Activated naive CD4-positive, alpha-beta T cell treated with anti-CD3 and anti-CD28 coated beads, Interleukin-2, amount 50 U/mL, for 24 hours (primary cell): Measurements from ENCODE around the gene YTHDF1.

Experiments
- H3K27ac Mint-ChIP-seq: one replicate; pipeline ENCODE4 v1.8.0; 2021; ENCODE audit warnings: mild to moderate bottlenecking, mixed read lengths
- H3K27me3 Mint-ChIP-seq: one replicate; pipeline ENCODE4 v1.8.0; 2021; ENCODE audit warnings: mixed read lengths
- H3K36me3 Mint-ChIP-seq: one replicate; pipeline ENCODE4 v1.8.0; 2021; ENCODE audit warnings: mixed read lengths
- H3K4me1 Mint-ChIP-seq: one replicate; pipeline ENCODE4 v1.8.0; 2021; ENCODE audit warnings: mixed read lengths
- H3K4me3 Mint-ChIP-seq: one replicate; pipeline ENCODE4 v1.8.0; 2021; ENCODE audit warnings: mild to moderate bottlenecking, mixed read lengths
- H3K9me3 Mint-ChIP-seq: one replicate; pipeline ENCODE4 v1.8.0; 2021; ENCODE audit warnings: mixed read lengths

Gene YTHDF1

GRCh38 chr20:63238031-63238430, 22.1 kb upstream of the YTHDF1 start:
- no peaks in the 10 kb centered on the region for H3K9me3 Mint-ChIP-seq
- H3K4me1 Mint-ChIP-seq = peaks cover 4% of the 10 kb centered on the region
- no peak overlapping the region for H3K27ac Mint-ChIP-seq
- H3K4me3 Mint-ChIP-seq = no peak overlapping the region
- no peaks in the 10 kb centered on the region for H3K36me3 Mint-ChIP-seq
- H3K27me3 Mint-ChIP-seq = no peaks in the 10 kb centered on the region

DNA sequence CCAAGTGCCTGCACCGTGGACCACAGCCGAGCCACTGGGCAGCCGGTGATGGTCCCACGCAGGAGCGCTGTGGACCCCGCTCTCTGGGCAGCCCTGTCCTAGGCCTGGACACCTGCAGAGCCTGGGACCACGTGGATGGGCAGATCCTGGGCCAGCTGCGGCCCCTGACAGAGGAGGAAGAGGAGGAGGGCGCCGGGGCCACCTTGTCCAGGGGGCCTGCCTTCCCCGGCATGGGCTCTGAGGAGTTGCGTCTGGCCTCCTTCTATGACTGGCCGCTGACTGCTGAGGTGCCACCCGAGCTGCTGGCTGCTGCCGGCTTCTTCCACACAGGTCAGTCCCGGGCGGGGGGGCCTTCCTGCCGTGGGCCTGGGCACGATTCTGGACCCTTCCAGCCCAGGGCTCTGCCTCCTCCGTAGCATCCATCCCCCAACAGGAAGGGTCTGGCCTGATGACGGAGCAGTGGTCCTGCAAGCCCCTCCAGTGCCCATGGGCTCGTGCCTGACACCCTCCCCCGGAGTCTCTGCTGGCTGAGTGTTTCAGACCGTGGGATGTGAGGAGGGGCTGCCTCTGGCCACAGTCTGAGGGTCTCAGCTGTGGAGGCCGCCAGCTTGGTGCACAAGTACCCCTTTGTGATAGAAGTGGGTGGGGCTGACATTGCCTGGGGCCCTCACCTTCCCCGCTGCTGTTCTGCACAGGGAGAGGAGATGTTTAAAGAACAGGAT, 20.3 kb upstream of the YTHDF1 start:
- Mint-ChIP-seq H3K9me3 (no peaks in the 10 kb centered on the region), H3K4me1 (peaks cover 4% of the 10 kb centered on the region), H3K27ac (no peak overlapping the region), H3K4me3 (no peak overlapping the region), H3K36me3 (no peaks in the 10 kb centered on the region), H3K27me3 (peaks cover 4% of the 10 kb centered on the region)

DNA sequence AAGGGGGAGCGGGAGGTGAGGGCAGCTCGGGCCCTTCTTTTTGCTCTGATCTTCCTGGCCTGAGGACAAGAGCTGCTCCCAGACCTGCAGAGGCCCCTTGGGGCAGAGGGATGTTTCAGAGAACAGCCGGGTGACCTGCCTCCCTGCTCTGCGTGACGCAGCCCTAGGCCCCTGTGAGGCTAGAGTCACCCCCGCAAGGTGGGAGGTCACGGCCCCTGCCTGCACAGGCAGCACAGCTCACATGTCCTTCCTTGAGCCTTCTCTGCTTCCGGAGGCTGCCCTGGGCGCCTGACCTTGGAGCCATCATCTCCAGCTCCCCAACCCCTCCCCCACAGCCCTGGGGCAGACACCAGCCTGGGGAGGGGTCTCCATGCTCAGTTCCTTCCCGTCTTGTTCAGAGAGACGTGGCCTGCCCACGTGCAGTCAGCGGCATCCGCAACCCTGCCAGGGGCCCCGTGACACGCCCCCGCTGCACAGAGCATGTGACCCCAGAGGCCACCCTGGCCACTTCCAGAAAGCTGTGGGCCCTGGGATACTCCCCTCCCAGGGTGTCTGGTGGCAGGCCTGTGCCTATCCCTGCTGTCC, 19.6 kb upstream of the YTHDF1 start, which contains the start of gene BIRC7:
BIRC7 (plus strand) TSS at position 507 of the 585 bp plus-strand sequence. CDS start 192 bp downstream, outside the sequence.
- no peaks in the 10 kb centered on the region for H3K9me3 Mint-ChIP-seq
- no peak within 1 kb of the TSS for H3K4me3 Mint-ChIP-seq
- H3K36me3 Mint-ChIP-seq = no peaks in the 10 kb centered on the region
- H3K4me1 Mint-ChIP-seq = peaks cover 4% of the 10 kb centered on the region
- peaks cover 7% of the 10 kb centered on the region for H3K27me3 Mint-ChIP-seq
- H3K27ac Mint-ChIP-seq = no peak within 1 kb of the TSS

- Mint-ChIP-seq H3K9me3 (no peaks in the 10 kb centered on the region), H3K36me3 (no peaks in the 10 kb centered on the region), H3K4me1 (peaks cover 4% of the 10 kb centered on the region), H3K4me3 (no peak overlapping the region), H3K27ac (no peak overlapping the region), H3K27me3 (peaks cover 11% of the 10 kb centered on the region)
Measured at GRCh38 chr20:63234693-63235398, 18.9 kb upstream of the YTHDF1 start.

GRCh38 chr20:63233924-63234323, 18.0 kb upstream of the YTHDF1 start:
- Mint-ChIP-seq H3K4me1 (peaks cover 4% of the 10 kb centered on the region), H3K27me3 (peaks cover 14% of the 10 kb centered on the region), H3K36me3 (no peaks in the 10 kb centered on the region), H3K27ac (no peak overlapping the region), H3K4me3 (no peak overlapping the region), H3K9me3 (no peaks in the 10 kb centered on the region)

- H3K27ac Mint-ChIP-seq = no peak overlapping the region
- H3K4me1 Mint-ChIP-seq = peaks cover 4% of the 10 kb centered on the region
- no peaks in the 10 kb centered on the region for H3K36me3 Mint-ChIP-seq
- peaks cover 14% of the 10 kb centered on the region for H3K27me3 Mint-ChIP-seq
- no peaks in the 10 kb centered on the region for H3K9me3 Mint-ChIP-seq
- H3K4me3 Mint-ChIP-seq = no peak overlapping the region
Measured at GRCh38 chr20:63233061-63233344, 17.1 kb upstream of the YTHDF1 start.

- H3K27me3 Mint-ChIP-seq = peaks cover 14% of the 10 kb centered on the region
- no peak overlapping the region for H3K27ac Mint-ChIP-seq
- H3K36me3 Mint-ChIP-seq = no peaks in the 10 kb centered on the region
- H3K9me3 Mint-ChIP-seq = no peaks in the 10 kb centered on the region
- H3K4me1 Mint-ChIP-seq = peaks cover 4% of the 10 kb centered on the region
- no peak overlapping the region for H3K4me3 Mint-ChIP-seq
Measured at GRCh38 chr20:63232235-63233060, 16.5 kb upstream of the YTHDF1 start.

- peaks cover 4% of the 10 kb centered on the region for H3K4me1 Mint-ChIP-seq
- no peaks in the 10 kb centered on the region for H3K9me3 Mint-ChIP-seq
Measured at GRCh38 chr20:63230800-63231268, 14.9 kb upstream of the YTHDF1 start.

GRCh38 chr20:63228806-63229205, 12.9 kb upstream of the YTHDF1 start:
- no peak overlapping the region for H3K27ac Mint-ChIP-seq

More at GRCh38 chr20:63230800-63231268, 14.9 kb upstream of the YTHDF1 start:
- Mint-ChIP-seq H3K4me3 (no peak overlapping the region), H3K27ac (no peak overlapping the region), H3K27me3 (peaks cover 14% of the 10 kb centered on the region), H3K36me3 (no peaks in the 10 kb centered on the region)

DNA sequence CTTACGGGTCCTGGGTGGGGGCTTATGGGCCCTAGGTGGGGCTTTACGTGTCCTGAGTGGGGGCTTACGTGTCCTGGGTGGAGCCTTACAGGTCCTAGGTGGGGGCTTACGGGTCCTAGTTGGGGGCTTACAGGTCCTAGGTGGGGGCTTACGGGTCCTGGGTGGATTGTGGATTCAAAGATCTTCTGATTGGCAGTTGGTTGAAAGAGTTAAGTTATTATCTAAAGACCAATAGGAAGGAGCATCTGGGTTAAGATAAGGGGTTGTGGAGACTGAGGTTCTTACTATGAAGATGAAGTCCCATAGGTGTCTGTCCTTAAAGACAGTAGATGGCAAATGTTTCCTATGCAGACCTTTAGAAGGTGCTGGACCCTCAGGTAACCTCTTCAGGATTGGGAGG, 11.3 kb upstream of the YTHDF1 start:
- peaks cover 14% of the 10 kb centered on the region for H3K27me3 Mint-ChIP-seq
- no peaks in the 10 kb centered on the region for H3K36me3 Mint-ChIP-seq
- H3K4me1 Mint-ChIP-seq = no peaks in the 10 kb centered on the region
- H3K4me3 Mint-ChIP-seq = no peak overlapping the region
- no peak overlapping the region for H3K27ac Mint-ChIP-seq
- H3K9me3 Mint-ChIP-seq = no peaks in the 10 kb centered on the region

More at GRCh38 chr20:63228806-63229205, 12.9 kb upstream of the YTHDF1 start:
- no peaks in the 10 kb centered on the region for H3K36me3 Mint-ChIP-seq
- peaks cover 14% of the 10 kb centered on the region for H3K27me3 Mint-ChIP-seq
- no peak overlapping the region for H3K4me3 Mint-ChIP-seq
- no peaks in the 10 kb centered on the region for H3K4me1 Mint-ChIP-seq
- no peaks in the 10 kb centered on the region for H3K9me3 Mint-ChIP-seq

GRCh38 chr20:63226042-63226943, 10.4 kb upstream of the YTHDF1 start:
- Mint-ChIP-seq H3K9me3 (no peaks in the 10 kb centered on the region), H3K27me3 (peaks cover 11% of the 10 kb centered on the region), H3K4me1 (no peaks in the 10 kb centered on the region), H3K36me3 (no peaks in the 10 kb centered on the region), H3K27ac (no peak overlapping the region), H3K4me3 (no peak overlapping the region)

- no peak overlapping the region for H3K4me3 Mint-ChIP-seq
- H3K27me3 Mint-ChIP-seq = peaks cover 4% of the 10 kb centered on the region
- no peaks in the 10 kb centered on the region for H3K9me3 Mint-ChIP-seq
- H3K36me3 Mint-ChIP-seq = no peaks in the 10 kb centered on the region
- no peak overlapping the region for H3K27ac Mint-ChIP-seq
- no peaks in the 10 kb centered on the region for H3K4me1 Mint-ChIP-seq
Measured at GRCh38 chr20:63225082-63225454, 9.1 kb upstream of the YTHDF1 start.

DNA sequence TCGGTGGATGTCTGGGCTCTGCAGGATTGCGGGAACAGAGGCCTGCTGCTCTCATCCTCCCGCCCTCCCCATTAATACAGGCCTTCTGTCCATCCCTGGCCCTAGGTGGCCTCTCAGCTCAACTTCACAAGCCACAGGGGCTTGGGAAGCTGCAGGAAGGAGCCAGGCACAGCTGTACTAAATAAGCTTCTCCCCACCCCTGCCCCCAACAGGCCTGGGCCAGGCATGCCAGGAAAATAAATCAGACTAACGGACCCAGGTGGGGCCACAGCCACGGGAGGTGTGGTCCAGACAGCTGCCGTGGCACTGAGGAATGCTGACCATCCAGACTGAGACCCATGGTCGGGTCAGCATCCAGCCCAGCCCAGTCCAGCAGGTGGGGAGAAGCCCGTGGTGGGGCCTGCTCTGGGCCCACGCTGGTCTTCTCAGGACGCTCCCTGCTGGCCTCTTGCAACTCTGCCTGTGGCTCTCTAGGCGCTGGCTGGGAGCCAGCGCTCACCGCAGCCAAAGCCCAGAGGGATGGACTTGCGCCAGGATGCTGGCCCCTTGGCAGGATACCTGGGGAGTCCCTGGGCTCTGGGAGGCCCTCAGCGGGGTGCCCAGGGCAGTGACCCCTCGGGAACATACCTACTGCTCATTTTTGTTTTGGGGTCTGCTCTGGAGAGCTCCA, 8.6 kb upstream of the YTHDF1 start:
- no peak overlapping the region for H3K4me3 Mint-ChIP-seq
- no peak overlapping the region for H3K27ac Mint-ChIP-seq
- peaks cover 3% of the 10 kb centered on the region for H3K27me3 Mint-ChIP-seq
- H3K4me1 Mint-ChIP-seq = no peaks in the 10 kb centered on the region
- H3K9me3 Mint-ChIP-seq = no peaks in the 10 kb centered on the region
- H3K36me3 Mint-ChIP-seq = no peaks in the 10 kb centered on the region

DNA sequence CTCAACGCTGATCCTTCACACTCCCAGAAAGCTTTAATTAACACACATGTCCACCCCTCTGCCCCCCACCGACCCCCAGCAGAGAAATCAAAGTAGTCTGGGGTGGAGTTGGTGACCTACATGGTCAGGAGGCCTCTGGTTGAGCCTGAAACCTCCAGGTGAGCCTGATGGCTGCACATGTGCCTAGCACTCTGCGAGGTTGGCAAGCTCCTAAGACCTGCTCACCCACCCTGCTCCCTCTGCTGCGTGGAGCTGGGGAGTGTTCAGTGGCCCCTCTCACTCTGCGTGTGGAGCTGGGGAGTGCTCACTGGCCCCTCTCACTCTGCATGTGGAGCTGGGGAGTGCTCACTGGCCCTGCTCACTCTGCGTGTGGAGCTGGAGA, 7.9 kb upstream of the YTHDF1 start:
- Mint-ChIP-seq H3K27me3 (no peaks in the 10 kb centered on the region), H3K27ac (no peak overlapping the region), H3K4me1 (no peaks in the 10 kb centered on the region), H3K4me3 (no peak overlapping the region), H3K36me3 (no peaks in the 10 kb centered on the region), H3K9me3 (no peaks in the 10 kb centered on the region)
